Measurements from ENCODE around the gene SNX9. TPM values are rescaled to one million over a fixed set of nuclear protein-coding genes. Genes with fewer than 3 reads are reported as not detected.

The SNX9 gene
- total and polyA plus RNA-seq, 10 of the 15 experiments (the other 5 are each of a cell fraction or from before 2014, with no cell fraction given) = 0.03 to 2.0 (median 0.37) TPM

DNA sequence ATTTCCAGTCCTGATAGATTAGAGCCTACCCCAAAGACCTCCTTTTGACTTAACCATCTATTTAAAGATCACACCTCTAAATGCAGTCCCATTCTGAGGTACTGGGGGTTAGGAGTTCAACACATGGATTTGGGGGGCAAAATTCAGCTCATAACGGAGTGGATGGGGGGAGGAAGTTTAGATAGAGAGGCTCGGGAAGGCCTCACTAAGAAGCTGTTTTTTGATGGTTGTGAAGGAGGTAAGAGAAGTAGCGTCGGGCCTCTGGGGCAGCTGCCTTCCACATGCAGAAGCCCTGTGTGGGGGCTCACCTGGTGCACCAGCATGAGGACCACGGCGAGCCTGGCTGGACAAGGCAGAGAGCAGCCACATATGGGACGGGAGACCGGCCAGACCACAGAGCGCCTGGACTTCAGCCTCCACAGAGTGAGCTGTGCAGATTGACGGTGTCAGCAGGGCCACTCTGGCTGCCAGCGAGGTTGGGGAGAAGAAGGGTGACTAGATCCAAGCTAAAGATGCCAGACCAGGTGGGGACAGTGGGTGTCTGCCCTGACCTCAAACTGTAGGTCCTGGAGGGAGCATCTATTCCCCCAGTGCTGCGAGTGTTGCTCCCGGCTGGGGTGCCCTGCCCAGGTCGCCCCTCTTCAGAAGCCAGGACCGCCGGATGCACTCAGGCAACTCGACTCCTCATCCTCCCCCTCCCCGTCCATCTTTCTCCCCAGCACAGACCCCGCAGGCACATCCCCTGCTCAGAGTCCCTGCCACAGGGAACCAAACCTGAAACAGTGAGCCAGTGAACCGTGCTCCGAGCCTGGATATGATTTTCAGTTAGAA lies 153.5 kb downstream of the SNX9 start:
- FAIRE-seq (no peak), DNase-seq (ENCODE audit: low read depth, low spot score) (no peak), ATAC-seq (no peak)
- Histone ChIP-seq H3K36me3 (ENCODE audit: control insufficient read depth in 2 of 2, insufficient read depth in 2 of 2, low read length in 1 of 2) (no peaks in the 10 kb centered on the region), H3K4me2 (ENCODE audit: control insufficient read depth, insufficient read depth) (no peak overlapping the region), H3K4me1 (ENCODE audit: control insufficient read depth, insufficient read depth, low read length) (no peaks in the 10 kb centered on the region), H3K9me3 (replicated peaks; ENCODE audit: control insufficient read depth, insufficient read depth, low read length) (no peaks in the 10 kb centered on the region), H3K27ac (ENCODE audit: control insufficient read depth, insufficient read depth) (no peak overlapping the region), H3K79me2 (ENCODE audit: control insufficient read depth, insufficient read depth, low read length) (no peaks in the 10 kb centered on the region), H2AFZ (ENCODE audit: control insufficient read depth, low read depth, low read length) (no peak overlapping the region), H4K20me1 (ENCODE audit: control insufficient read depth, insufficient read depth) (no peaks in the 10 kb centered on the region), H3K27me3 (replicated peaks in 1 of 2; ENCODE audit: control insufficient read depth in 2 of 2, insufficient read depth in 2 of 2, low read length in 1 of 2) (peaks cover 6 to 10% of the 10 kb centered on the region in 2 experiments; a peak in 3 of 4 replicates), H3K9ac (ENCODE audit: control insufficient read depth, insufficient read depth, low read length) (no peak overlapping the region), H3K4me3 (no peak overlapping the region)
- no peak for TF ChIP-seq KLF5 (IDR thresholded peaks at IDR 0.05; ENCODE audit: partially characterized antibody)
- no peak for TF ChIP-seq EGR1 (IDR thresholded peaks at IDR 0.05; ENCODE audit: borderline replicate concordance in 1 of 2, low read depth in 2 of 2, low read length in 2 of 2)
- no peak for TF ChIP-seq TCF12 (IDR thresholded peaks at IDR 0.05; ENCODE audit: low read depth, low read length)
- TF ChIP-seq USF1 (IDR thresholded peaks at IDR 0.05; ENCODE audit: borderline replicate concordance, extremely low read length, insufficient read depth, low read depth, low read length) = no peak
- no peak for TF ChIP-seq MEF2B (IDR thresholded peaks at IDR 0.05; ENCODE audit: partially characterized antibody, poor library complexity, severe bottlenecking)
- TF ChIP-seq SPI1 (IDR thresholded peaks at IDR 0.05; ENCODE audit: borderline replicate concordance, insufficient read depth, low read depth, low read length) = no peak
- TF ChIP-seq WRNIP1 (IDR thresholded peaks at IDR 0.05; ENCODE audit: borderline replicate concordance, low read depth, low read length) = no peak
- no peak for TF ChIP-seq RB1 (IDR thresholded peaks at IDR 0.05; ENCODE audit: borderline replicate concordance)
- no peak for TF ChIP-seq JUND (IDR thresholded peaks at IDR 0.05; ENCODE audit: low read depth, low read length)
- TF ChIP-seq, protein P1, sequence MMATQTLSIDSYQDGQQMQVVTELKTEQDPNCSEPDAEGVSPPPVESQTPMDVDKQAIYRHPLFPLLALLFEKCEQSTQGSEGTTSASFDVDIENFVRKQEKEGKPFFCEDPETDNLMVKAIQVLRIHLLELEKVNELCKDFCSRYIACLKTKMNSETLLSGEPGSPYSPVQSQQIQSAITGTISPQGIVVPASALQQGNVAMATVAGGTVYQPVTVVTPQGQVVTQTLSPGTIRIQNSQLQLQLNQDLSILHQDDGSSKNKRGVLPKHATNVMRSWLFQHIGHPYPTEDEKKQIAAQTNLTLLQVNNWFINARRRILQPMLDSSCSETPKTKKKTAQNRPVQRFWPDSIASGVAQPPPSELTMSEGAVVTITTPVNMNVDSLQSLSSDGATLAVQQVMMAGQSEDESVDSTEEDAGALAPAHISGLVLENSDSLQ (IDR thresholded peaks at IDR 0.05) = no peak
- no peak for TF ChIP-seq ZNF207 (IDR thresholded peaks at IDR 0.05; ENCODE audit: borderline replicate concordance)
- intact Hi-C loops (cut with micrococcal nuclease; ENCODE audit: unreplicated experiment) (no loop called here), in situ Hi-C loops (cut with MboI) (no loop called here)
- ChIA-PET CTCF (no interaction called here), POLR2A (no interaction called here), RAD21 (ENCODE audit: unreplicated experiment) (no interaction called here), SMC1A (ENCODE audit: uncharacterized antibody, unreplicated experiment) (no interaction called here)
- no TSS peak for BruUV-seq (replicated peaks)
- WGBS (ENCODE audit: insufficient coverage, insufficient replicate concordance, low lambda C conversion rate, missing lambda C conversion rate) = 63% methylated on average over 17 of the region's 21 CpGs
